ENCODE results near the gene PPFIBP2.

DNA sequence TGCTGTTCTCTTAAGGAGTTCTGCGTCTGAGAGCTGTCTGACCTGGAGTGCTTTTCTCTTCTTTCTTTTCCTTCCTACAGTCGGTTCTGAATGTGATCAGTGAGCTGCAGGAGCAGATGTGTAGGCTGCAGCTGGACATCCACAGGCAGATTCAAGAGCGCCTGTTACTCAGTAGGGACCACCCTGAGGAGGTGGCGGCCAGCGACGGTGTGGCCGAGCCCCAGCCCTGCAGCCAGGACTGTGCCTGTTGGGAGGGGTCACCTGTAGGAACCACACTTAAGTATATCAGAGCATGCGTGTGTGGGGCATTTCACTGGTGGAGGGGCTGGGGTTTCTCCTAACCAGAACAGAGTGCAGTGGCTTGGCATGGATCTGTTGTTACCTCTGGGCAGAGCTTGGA is 103.2 kb downstream of the PPFIBP2 start:
- TF ChIP-seq, protein P1, sequence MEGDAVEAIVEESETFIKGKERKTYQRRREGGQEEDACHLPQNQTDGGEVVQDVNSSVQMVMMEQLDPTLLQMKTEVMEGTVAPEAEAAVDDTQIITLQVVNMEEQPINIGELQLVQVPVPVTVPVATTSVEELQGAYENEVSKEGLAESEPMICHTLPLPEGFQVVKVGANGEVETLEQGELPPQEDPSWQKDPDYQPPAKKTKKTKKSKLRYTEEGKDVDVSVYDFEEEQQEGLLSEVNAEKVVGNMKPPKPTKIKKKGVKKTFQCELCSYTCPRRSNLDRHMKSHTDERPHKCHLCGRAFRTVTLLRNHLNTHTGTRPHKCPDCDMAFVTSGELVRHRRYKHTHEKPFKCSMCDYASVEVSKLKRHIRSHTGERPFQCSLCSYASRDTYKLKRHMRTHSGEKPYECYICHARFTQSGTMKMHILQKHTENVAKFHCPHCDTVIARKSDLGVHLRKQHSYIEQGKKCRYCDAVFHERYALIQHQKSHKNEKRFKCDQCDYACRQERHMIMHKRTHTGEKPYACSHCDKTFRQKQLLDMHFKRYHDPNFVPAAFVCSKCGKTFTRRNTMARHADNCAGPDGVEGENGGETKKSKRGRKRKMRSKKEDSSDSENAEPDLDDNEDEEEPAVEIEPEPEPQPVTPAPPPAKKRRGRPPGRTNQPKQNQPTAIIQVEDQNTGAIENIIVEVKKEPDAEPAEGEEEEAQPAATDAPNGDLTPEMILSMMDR (IDR thresholded peaks at IDR 0.05 in 2 of 3, conservative IDR thresholded peaks at IDR 0.05 in 1 of 3; ENCODE audit: borderline replicate concordance in 1 of 3, insufficient read depth in 1 of 3, low read depth in 2 of 3, low read length in 2 of 3) = no peak
- TF ChIP-seq, protein P2, sequence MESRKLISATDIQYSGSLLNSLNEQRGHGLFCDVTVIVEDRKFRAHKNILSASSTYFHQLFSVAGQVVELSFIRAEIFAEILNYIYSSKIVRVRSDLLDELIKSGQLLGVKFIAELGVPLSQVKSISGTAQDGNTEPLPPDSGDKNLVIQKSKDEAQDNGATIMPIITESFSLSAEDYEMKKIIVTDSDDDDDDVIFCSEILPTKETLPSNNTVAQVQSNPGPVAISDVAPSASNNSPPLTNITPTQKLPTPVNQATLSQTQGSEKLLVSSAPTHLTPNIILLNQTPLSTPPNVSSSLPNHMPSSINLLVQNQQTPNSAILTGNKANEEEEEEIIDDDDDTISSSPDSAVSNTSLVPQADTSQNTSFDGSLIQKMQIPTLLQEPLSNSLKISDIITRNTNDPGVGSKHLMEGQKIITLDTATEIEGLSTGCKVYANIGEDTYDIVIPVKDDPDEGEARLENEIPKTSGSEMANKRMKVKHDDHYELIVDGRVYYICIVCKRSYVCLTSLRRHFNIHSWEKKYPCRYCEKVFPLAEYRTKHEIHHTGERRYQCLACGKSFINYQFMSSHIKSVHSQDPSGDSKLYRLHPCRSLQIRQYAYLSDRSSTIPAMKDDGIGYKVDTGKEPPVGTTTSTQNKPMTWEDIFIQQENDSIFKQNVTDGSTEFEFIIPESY (IDR thresholded peaks at IDR 0.05; ENCODE audit: extremely low read depth, insufficient replicate concordance, low read length) = no peak
- TF ChIP-seq ZNF274 (IDR thresholded peaks at IDR 0.05; ENCODE audit: low read depth, low read length) (no peak), EZH2 (IDR thresholded peaks at IDR 0.05) (no peak)

All from HCT116 (cell line).